Measurements from ENCODE around the gene LDLRAD3.

LDLRAD3 gene

GRCh38 chr11:36090356-36091109, 146.7 kb downstream of the LDLRAD3 start:
- TF ChIP-seq ESRRG (CRISPR knock-in tag; IDR thresholded peaks at IDR 0.05) (no peak), ZNF70 (CRISPR knock-in tag; IDR thresholded peaks at IDR 0.05) (no peak), ZC3H10 (CRISPR knock-in tag; IDR thresholded peaks at IDR 0.05) (no peak), ISL1 (CRISPR knock-in tag; IDR thresholded peaks at IDR 0.05) (no peak), GLIS3 (CRISPR knock-in tag; IDR thresholded peaks at IDR 0.05) (no peak), RARB (CRISPR knock-in tag; IDR thresholded peaks at IDR 0.05) (no peak), BACH2 (CRISPR knock-in tag; IDR thresholded peaks at IDR 0.05; ENCODE audit: borderline replicate concordance) (no peak), TOX (CRISPR knock-in tag; IDR thresholded peaks at IDR 0.05; ENCODE audit: borderline replicate concordance) (no peak), OSR1 (CRISPR knock-in tag; IDR thresholded peaks at IDR 0.05) (no peak)
- TF ChIP-seq, protein P1, sequence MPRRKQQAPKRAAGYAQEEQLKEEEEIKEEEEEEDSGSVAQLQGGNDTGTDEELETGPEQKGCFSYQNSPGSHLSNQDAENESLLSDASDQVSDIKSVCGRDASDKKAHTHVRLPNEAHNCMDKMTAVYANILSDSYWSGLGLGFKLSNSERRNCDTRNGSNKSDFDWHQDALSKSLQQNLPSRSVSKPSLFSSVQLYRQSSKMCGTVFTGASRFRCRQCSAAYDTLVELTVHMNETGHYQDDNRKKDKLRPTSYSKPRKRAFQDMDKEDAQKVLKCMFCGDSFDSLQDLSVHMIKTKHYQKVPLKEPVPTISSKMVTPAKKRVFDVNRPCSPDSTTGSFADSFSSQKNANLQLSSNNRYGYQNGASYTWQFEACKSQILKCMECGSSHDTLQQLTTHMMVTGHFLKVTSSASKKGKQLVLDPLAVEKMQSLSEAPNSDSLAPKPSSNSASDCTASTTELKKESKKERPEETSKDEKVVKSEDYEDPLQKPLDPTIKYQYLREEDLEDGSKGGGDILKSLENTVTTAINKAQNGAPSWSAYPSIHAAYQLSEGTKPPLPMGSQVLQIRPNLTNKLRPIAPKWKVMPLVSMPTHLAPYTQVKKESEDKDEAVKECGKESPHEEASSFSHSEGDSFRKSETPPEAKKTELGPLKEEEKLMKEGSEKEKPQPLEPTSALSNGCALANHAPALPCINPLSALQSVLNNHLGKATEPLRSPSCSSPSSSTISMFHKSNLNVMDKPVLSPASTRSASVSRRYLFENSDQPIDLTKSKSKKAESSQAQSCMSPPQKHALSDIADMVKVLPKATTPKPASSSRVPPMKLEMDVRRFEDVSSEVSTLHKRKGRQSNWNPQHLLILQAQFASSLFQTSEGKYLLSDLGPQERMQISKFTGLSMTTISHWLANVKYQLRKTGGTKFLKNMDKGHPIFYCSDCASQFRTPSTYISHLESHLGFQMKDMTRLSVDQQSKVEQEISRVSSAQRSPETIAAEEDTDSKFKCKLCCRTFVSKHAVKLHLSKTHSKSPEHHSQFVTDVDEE (CRISPR knock-in tag; IDR thresholded peaks at IDR 0.05): no peak
- no peak for ATAC-seq

DNA sequence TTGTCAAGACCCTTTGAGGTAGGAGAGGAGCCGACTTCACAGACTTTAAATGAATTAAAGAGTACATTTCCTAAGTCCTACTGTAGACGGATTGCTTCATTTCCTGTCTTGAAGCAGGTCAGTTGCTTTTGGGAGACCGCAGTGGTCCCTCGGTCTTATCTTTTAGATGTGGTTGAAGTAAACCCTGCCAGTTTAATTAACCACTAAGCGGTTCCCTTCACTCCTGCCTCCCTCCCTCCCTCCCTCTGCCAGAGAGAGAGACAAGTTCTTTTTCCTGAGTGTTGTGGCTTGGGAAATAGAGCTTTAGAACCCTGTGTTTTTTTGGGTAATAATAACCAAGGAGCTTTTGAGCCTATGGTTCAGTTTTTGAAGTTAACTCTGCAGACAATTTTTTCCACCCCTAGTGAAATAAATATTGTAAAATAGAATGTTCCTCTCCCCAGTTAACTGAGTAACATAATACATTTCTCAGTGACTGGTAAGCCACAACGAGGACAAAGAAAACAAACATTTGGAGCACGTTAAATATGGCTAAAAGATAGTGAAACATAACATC, 147.5 kb downstream of the LDLRAD3 start:
- ATAC-seq: no peak
- TF ChIP-seq, protein P2, sequence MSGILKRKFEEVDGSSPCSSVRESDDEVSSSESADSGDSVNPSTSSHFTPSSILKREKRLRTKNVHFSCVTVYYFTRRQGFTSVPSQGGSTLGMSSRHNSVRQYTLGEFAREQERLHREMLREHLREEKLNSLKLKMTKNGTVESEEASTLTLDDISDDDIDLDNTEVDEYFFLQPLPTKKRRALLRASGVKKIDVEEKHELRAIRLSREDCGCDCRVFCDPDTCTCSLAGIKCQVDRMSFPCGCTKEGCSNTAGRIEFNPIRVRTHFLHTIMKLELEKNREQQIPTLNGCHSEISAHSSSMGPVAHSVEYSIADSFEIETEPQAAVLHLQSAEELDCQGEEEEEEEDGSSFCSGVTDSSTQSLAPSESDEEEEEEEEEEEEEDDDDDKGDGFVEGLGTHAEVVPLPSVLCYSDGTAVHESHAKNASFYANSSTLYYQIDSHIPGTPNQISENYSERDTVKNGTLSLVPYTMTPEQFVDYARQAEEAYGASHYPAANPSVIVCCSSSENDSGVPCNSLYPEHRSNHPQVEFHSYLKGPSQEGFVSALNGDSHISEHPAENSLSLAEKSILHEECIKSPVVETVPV (CRISPR knock-in tag; IDR thresholded peaks at IDR 0.05): no peak
- TF ChIP-seq OSR1 (CRISPR knock-in tag; IDR thresholded peaks at IDR 0.05) (no peak), ZNF70 (CRISPR knock-in tag; IDR thresholded peaks at IDR 0.05) (no peak), GLIS3 (CRISPR knock-in tag; IDR thresholded peaks at IDR 0.05) (no peak), ISL1 (CRISPR knock-in tag; IDR thresholded peaks at IDR 0.05) (no peak), POU6F1 (CRISPR knock-in tag; IDR thresholded peaks at IDR 0.05; ENCODE audit: borderline replicate concordance, low read depth) (no peak), TOX (CRISPR knock-in tag; IDR thresholded peaks at IDR 0.05; ENCODE audit: borderline replicate concordance) (no peak), TCF4 (CRISPR knock-in tag; IDR thresholded peaks at IDR 0.05; ENCODE audit: borderline replicate concordance) (no peak), ZFP3 (CRISPR knock-in tag; IDR thresholded peaks at IDR 0.05) (no peak), ARNTL (CRISPR knock-in tag; IDR thresholded peaks at IDR 0.05; ENCODE audit: borderline replicate concordance, low read depth) (no peak), ZNF8 (CRISPR knock-in tag; IDR thresholded peaks at IDR 0.05) (no peak), PPARA (CRISPR knock-in tag; IDR thresholded peaks at IDR 0.05; ENCODE audit: borderline replicate concordance) (no peak), BACH2 (CRISPR knock-in tag; IDR thresholded peaks at IDR 0.05; ENCODE audit: borderline replicate concordance) (no peak), RARB (CRISPR knock-in tag; IDR thresholded peaks at IDR 0.05) (no peak), ZNF565 (CRISPR knock-in tag; conservative IDR thresholded peaks at IDR 0.05; ENCODE audit: low read depth) (no peak)
- TF ChIP-seq, protein P3, sequence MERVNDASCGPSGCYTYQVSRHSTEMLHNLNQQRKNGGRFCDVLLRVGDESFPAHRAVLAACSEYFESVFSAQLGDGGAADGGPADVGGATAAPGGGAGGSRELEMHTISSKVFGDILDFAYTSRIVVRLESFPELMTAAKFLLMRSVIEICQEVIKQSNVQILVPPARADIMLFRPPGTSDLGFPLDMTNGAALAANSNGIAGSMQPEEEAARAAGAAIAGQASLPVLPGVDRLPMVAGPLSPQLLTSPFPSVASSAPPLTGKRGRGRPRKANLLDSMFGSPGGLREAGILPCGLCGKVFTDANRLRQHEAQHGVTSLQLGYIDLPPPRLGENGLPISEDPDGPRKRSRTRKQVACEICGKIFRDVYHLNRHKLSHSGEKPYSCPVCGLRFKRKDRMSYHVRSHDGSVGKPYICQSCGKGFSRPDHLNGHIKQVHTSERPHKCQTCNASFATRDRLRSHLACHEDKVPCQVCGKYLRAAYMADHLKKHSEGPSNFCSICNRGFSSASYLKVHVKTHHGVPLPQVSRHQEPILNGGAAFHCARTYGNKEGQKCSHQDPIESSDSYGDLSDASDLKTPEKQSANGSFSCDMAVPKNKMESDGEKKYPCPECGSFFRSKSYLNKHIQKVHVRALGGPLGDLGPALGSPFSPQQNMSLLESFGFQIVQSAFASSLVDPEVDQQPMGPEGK (CRISPR knock-in tag; IDR thresholded peaks at IDR 0.05; ENCODE audit: borderline replicate concordance): no peak

DNA sequence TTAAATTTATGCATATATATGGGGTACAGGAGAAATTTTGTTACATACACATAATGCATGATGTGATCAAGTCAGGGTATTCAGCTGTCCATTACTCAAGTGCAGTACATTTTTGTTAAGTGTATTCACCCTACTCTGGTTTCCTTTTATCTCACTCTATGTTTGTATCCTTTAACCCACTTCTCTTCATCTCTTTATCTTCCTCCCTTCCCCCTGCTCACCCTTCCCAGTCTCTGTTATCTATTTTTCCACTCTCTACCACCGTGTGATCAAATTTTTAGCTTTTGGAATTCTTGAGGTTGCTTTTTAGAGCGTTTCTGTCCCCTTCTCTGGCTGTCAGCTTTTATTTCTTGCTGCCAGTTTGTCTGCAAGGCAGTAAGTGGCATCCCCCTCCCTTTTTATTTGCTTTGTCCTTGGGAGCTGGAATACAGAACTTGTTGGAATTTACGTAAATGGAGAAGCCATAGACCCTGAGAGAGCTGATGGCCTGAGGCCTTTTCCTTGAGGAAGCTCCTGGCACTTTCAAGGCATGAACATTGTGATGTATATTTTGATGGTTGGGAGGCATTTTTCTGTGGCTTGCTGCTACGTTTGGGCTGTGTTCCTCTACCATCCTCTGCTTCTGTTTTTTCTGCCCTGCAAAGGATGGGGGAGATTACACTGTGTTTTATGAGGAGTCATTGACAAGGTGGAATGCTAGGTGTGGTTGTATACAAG, 148.6 kb downstream of the LDLRAD3 start:
- no peak for ATAC-seq
- TF ChIP-seq, protein P1 (CRISPR knock-in tag; IDR thresholded peaks at IDR 0.05): no peak
- TF ChIP-seq ZC3H10 (CRISPR knock-in tag; IDR thresholded peaks at IDR 0.05): no peak
- TF ChIP-seq SNAI2 (CRISPR knock-in tag; IDR thresholded peaks at IDR 0.05): no peak
- TF ChIP-seq CSDC2 (CRISPR knock-in tag; IDR thresholded peaks at IDR 0.05): no peak
- TF ChIP-seq ARNTL (CRISPR knock-in tag; IDR thresholded peaks at IDR 0.05; ENCODE audit: borderline replicate concordance, low read depth): no peak
- no peak for TF ChIP-seq OSR1 (CRISPR knock-in tag; IDR thresholded peaks at IDR 0.05)
- TF ChIP-seq BACH2 (CRISPR knock-in tag; IDR thresholded peaks at IDR 0.05; ENCODE audit: borderline replicate concordance): no peak
- TF ChIP-seq, protein P4, sequence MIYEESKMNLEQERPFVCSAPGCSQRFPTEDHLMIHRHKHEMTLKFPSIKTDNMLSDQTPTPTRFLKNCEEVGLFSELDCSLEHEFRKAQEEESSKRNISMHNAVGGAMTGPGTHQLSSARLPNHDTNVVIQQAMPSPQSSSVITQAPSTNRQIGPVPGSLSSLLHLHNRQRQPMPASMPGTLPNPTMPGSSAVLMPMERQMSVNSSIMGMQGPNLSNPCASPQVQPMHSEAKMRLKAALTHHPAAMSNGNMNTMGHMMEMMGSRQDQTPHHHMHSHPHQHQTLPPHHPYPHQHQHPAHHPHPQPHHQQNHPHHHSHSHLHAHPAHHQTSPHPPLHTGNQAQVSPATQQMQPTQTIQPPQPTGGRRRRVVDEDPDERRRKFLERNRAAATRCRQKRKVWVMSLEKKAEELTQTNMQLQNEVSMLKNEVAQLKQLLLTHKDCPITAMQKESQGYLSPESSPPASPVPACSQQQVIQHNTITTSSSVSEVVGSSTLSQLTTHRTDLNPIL (CRISPR knock-in tag; IDR thresholded peaks at IDR 0.05; ENCODE audit: low read depth): no peak
- TF ChIP-seq ZFP3 (CRISPR knock-in tag; IDR thresholded peaks at IDR 0.05): no peak
- TF ChIP-seq ISL1 (CRISPR knock-in tag; IDR thresholded peaks at IDR 0.05): no peak

Measured in SK-N-SH treated with all-trans-retinoic acid at 6 μM for 48 hours (cell line).